K562 (cell line): ENCODE measurements around the gene TMTC3. TPM values are rescaled to one million over a fixed set of nuclear protein-coding genes. Genes with fewer than 3 reads are reported as not detected.

ENCODE experiments used
- ATAC-seq: fragments of 200-7000 bp; cut with Tn5 transposase; 3 replicates; pipeline ENCODE4 v1.9.1; 2020; ENCODE audit warnings: moderate library complexity
- BruUV-seq: library from RNA; stranded (reverse); fragments of 400-500 nt; replicated peaks from 2 replicates; lab custom pipeline; 2021; lab: Mats Ljungman, UMichigan
- CTCF ChIA-PET: fragments of 300-600 bp; formaldehyde crosslinking; extraction: SDS; loops from one replicate; lab custom pipeline; 2021; ENCODE audit warnings: low intra/inter-chr PET ratio; lab: Yijun Ruan, JAX
- POLR2A ChIA-PET: fragments of 300-600, 350-650 bp; sonication (Branson Sonifier 250); formaldehyde crosslinking; extraction: SDS; loops from one replicate; lab custom pipeline; 2021; ENCODE audit warnings: antibody characterized with exemption, inconsistent platforms; lab: Yijun Ruan, JAX
- DNase-seq, 4 experiments: peaks; one replicate each; pipeline versions ENCODE4 v3.0.0 to v3.0.0-alpha.2; 2011 to 2018; ENCODE audit warnings: low spot score in 3 of 4, mixed read lengths in 3 of 4; ENCODE audit errors: extremely low read depth in 1 of 4
- FAIRE-seq: peaks from 2 replicates; lab custom pipeline; 2011; peaks lifted over from hg19 to GRCh38; lab: Jason Lieb, UNC
- H2AFZ ChIP-seq: 2 replicates; pipeline ENCODE4 v1.6.0; 2011; ENCODE audit warnings: low read depth, low read length, control low read depth, inconsistent platforms
- H3K27ac ChIP-seq: fragments of 200-600 bp; 3 replicates; pipeline ENCODE4 v1.8.0; 2011; ENCODE audit warnings: low read depth, mild to moderate bottlenecking, control low read depth, inconsistent platforms, low read length, moderate library complexity, mixed read lengths; ENCODE audit errors: extremely low read depth
- H3K27me3 ChIP-seq, 2 experiments: fragments of 300-600 bp in 1 of 2; 2 replicates in 1 of 2; 3 replicates in 1 of 2; pipeline versions ENCODE4 v1.6.0 to v1.8.0; 2011; ENCODE audit warnings: inconsistent platforms in 2 of 2, low read length in 2 of 2, mild to moderate bottlenecking in 1 of 2, mixed read lengths in 1 of 2, moderate library complexity in 1 of 2; ENCODE audit not compliant: control insufficient read depth in 2 of 2, insufficient read depth in 2 of 2
- H3K36me3 ChIP-seq: fragments of 300-600 bp; 3 replicates; pipeline ENCODE4 v1.8.0; 2011; ENCODE audit warnings: mild to moderate bottlenecking, low read length, inconsistent platforms; ENCODE audit not compliant: control insufficient read depth, insufficient read depth
- H3K4me1 ChIP-seq, 2 experiments: fragments of 200-600 bp in 1 of 2; replicated peaks in 1 of 2; 2 replicates in 1 of 2; 3 replicates in 1 of 2; pipeline versions ENCODE4 v1.5.1 to v1.8.0; 2011; ENCODE audit warnings: inconsistent platforms in 2 of 2, low read length in 2 of 2, mild to moderate bottlenecking in 1 of 2, mixed read lengths in 1 of 2, moderate library complexity in 1 of 2; ENCODE audit not compliant: control insufficient read depth in 2 of 2, insufficient read depth in 2 of 2
- H3K4me2 ChIP-seq: 2 replicates; pipeline ENCODE4 v1.6.1; 2011; ENCODE audit warnings: low read length, control low read depth, inconsistent platforms, mixed read lengths; ENCODE audit not compliant: insufficient read depth
- H3K4me3 ChIP-seq: fragments of 200-600 bp; sonication (generic), shearing (Covaris generic); 2 replicates; pipeline ENCODE4 v1.5.1; 2016; ENCODE audit warnings: control low read depth, inconsistent platforms
- H3K79me2 ChIP-seq: fragments of 200-600 bp; 3 replicates; pipeline ENCODE4 v1.8.0; 2011; ENCODE audit warnings: low read length, inconsistent platforms; ENCODE audit not compliant: control insufficient read depth, insufficient read depth
- H3K9ac ChIP-seq, 2 experiments: 2 replicates each; pipeline versions ENCODE4 v1.6.0 to v1.6.1; 2011; ENCODE audit warnings: low read depth in 2 of 2, low read length in 2 of 2, control low read depth in 1 of 2, inconsistent platforms in 1 of 2, mild to moderate bottlenecking in 1 of 2, mixed read lengths in 1 of 2; ENCODE audit not compliant: insufficient read depth in 1 of 2
- H3K9me1 ChIP-seq: one replicate; pipeline ENCODE4 v1.6.0; 2011; ENCODE audit warnings: inconsistent platforms, mild to moderate bottlenecking, low read length, moderate library complexity; ENCODE audit not compliant: control insufficient read depth, insufficient read depth
- H3K9me3 ChIP-seq: replicated peaks from 2 replicates; pipeline ENCODE4 v1.5.1; 2011; ENCODE audit warnings: low read depth, low read length, inconsistent platforms; ENCODE audit not compliant: control insufficient read depth, insufficient read depth
- H4K20me1 ChIP-seq: replicated peaks from 2 replicates; pipeline ENCODE4 v1.6.1; 2011; ENCODE audit warnings: low read length, inconsistent platforms, mixed read lengths; ENCODE audit not compliant: control insufficient read depth, insufficient read depth
- FOXA3 ChIP-seq, 2 experiments: fragments of 450-650 bp in 1 of 2; sonication (generic) in 1 of 2; formaldehyde crosslinking; IDR thresholded peaks in 1 of 2; conservative IDR thresholded peaks in 1 of 2; 2 replicates each; pipeline versions ENCODE4 v1.4.0 to v1.8.0; 2020 to 2022; ENCODE audit warnings: mild to moderate bottlenecking in 2 of 2, missing genetic modification reagents in 1 of 2
- MTA3 ChIP-seq: fragments of 450-650 bp; formaldehyde crosslinking; IDR thresholded peaks from 2 replicates; pipeline ENCODE4 v1.6.1; 2017; ENCODE audit warnings: mild to moderate bottlenecking, borderline replicate concordance
- PHF21A ChIP-seq: fragments of 450-650 bp; IDR thresholded peaks from 2 replicates; pipeline ENCODE4 v1.6.1; 2017; ENCODE audit warnings: low read depth, borderline replicate concordance
- WGBS: fragments of 100-300 bp; shearing (Covaris generic); methylation state at CpG from one replicate; pipeline ENCODE4 v1.1.6; 2016; ENCODE audit warnings: low coverage, mixed read lengths; ENCODE audit not compliant: insufficient coverage; ENCODE audit errors: missing lambda C conversion rate; 5-methylcytosine and 5-hydroxymethylcytosine counted together
- in situ Hi-C: fragments of 300-500 bp; cut with MboI; formaldehyde crosslinking; loops from 4 replicates; pipeline ENCODE4 v1.15.0; 2018; ENCODE audit warnings: inconsistent platforms, mixed read lengths
- intact Hi-C: fragments of 100-400 bp; cut with micrococcal nuclease; formaldehyde crosslinking; loops from 2 replicates; pipeline ENCODE4 v1.14.2; 2022
- polyA plus RNA-seq, 8 experiments: library from polyadenylated mRNA; depleted of rRNA in 4 of 8; stranded (reverse) in 5 of 8; unstranded in 3 of 8; fragments of >200 nt; fragmentation: Nextera tagmentation in 2 of 8; fragmentation: Illumina TruSeq in 1 of 8; extraction: Ambion mirVana in 2 of 8; extraction: Trizol in 1 of 8; gene quantifications; 2 replicates each; pipeline versions ENCODE4 v1.2.1 to v1.2.3, GENCODE V29; 2011 to 2014; ENCODE audit warnings: inconsistent platforms in 1 of 8, missing spikeins in 1 of 8
- total RNA-seq, 7 experiments: library from RNA; depleted of rRNA in 6 of 7; stranded (reverse); fragments of >200 nt in 6 of 7; fragmentation: Illumina TruSeq in 2 of 7; extraction: Trizol in 2 of 7; gene quantifications; 2 replicates each; pipeline versions ENCODE4 v1.2.1 to v1.2.3, GENCODE V29; 2011 to 2021; ENCODE audit warnings: low replicate concordance in 1 of 7
- TF ChIP-seq, protein P1 (sequence below), 2 experiments: fragments of 450-650 bp; IDR thresholded peaks; 2 replicates each; pipeline ENCODE4 v1.6.1; 2016; ENCODE audit warnings: mild to moderate bottlenecking in 2 of 2, borderline replicate concordance in 1 of 2, low read depth in 1 of 2, moderate library complexity in 1 of 2

Gene TMTC3
- total and polyA plus RNA-seq, 9 of the 15 experiments (the other 6 are each of a cell fraction or from before 2014, with no cell fraction given): 1.9 to 9.8 (median 4.7) TPM

DNA sequence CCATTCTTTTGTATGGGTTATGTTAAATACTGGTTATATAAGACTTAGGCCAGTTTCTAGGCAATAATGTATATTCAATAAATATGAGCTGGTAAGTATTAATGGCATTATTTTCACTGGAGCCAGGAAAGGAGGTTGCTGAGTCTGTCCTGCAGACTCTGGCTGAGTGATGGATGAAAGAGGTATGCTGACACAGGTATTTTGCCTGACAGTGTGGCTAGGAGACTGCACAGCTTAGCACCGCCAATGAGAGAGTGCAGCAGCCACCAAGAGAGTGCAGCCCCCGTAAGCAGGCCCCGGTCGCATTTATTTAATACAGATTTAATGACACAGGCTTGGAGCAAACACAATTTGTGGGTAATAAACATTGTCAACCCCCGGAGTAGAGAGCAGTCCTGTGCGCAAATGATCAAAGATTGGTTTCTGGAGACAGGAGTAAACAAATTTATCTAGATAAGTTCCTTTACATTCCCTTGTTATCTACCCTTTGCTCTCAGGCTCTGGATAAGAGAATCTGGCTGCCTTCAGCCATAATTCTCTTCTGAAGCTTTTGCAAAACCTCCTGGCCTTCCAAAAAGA is 37.4 kb downstream of the TMTC3 start:
- Histone ChIP-seq H4K20me1 (no peaks in the 10 kb centered on the region), H3K36me3 (peaks cover 31% of the 10 kb centered on the region; the same call in 2 of the 3 replicates), H3K9me3 (no peaks in the 10 kb centered on the region), H3K79me2 (no peaks in the 10 kb centered on the region), H3K9me1 (no peaks in the 10 kb centered on the region), H2AFZ (no peak overlapping the region), H3K4me2 (no peak overlapping the region), H3K27me3 (no peaks in the 10 kb centered on the region), H3K4me1 (no peaks in the 10 kb centered on the region), H3K4me3 (no peak overlapping the region), H3K9ac (no peak overlapping the region), H3K27ac (no peak overlapping the region)
- TF ChIP-seq PHF21A: no peak
- BruUV-seq: no TSS peak
- no peak for FAIRE-seq
- ATAC-seq: no peak
- 88% methylated on average over 6 of the region's 6 CpGs for WGBS
- ChIA-PET CTCF (no interaction called here), POLR2A (interaction anchor here (0.8 kb wide), 1 partner anchor 34 kb away, joined by 3 read pairs; no protein-coding TSS in a partner anchor)
- intact Hi-C loops: no loop called here
- no peak for DNase-seq
- in situ Hi-C loops: no loop called here

DNA sequence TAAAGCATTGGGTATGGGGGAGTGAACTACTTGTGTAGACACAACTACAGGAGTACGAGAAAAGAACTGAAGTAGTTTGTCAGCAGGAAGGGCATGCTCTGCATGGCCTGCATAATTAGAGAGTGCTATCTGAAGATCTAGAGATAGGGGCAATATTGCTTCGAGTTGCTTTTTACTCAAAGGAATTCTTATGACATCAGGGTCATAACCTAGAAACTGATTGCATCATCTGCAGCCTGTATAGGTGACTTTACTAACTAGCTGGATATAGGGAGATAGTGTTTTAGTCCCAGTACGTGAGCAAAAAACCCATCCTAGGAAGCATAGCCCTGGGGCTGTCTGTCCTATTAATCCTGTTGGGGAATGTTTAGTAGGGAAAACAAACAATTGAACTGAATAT is 39.8 kb downstream of the TMTC3 start:
- ChIA-PET POLR2A (no interaction called here), CTCF (no interaction called here)
- DNase-seq (no peak), FAIRE-seq (no peak), ATAC-seq (no peak)
- in situ Hi-C loops: no loop called here
- Histone ChIP-seq H3K27me3 (no peaks in the 10 kb centered on the region), H3K79me2 (no peaks in the 10 kb centered on the region), H3K9me1 (no peaks in the 10 kb centered on the region), H3K4me1 (no peaks in the 10 kb centered on the region), H3K4me2 (no peak overlapping the region), H3K4me3 (no peak overlapping the region), H2AFZ (no peak overlapping the region), H3K27ac (no peak overlapping the region), H4K20me1 (no peaks in the 10 kb centered on the region), H3K9ac (no peak overlapping the region), H3K9me3 (no peaks in the 10 kb centered on the region), H3K36me3 (peaks cover 16% of the 10 kb centered on the region; the same call in 2 of the 3 replicates)
- no TSS peak for BruUV-seq
- WGBS: 30% methylated on average over 3 of the region's 3 CpGs
- intact Hi-C loops: no loop called here
- TF ChIP-seq FOXA3 (CRISPR knock-in tag; conservative IDR thresholded peaks at IDR 0.05 in 1 of 2, IDR thresholded peaks at IDR 0.05 in 1 of 2): no peak
- TF ChIP-seq MTA3: no peak
- TF ChIP-seq, protein P1, sequence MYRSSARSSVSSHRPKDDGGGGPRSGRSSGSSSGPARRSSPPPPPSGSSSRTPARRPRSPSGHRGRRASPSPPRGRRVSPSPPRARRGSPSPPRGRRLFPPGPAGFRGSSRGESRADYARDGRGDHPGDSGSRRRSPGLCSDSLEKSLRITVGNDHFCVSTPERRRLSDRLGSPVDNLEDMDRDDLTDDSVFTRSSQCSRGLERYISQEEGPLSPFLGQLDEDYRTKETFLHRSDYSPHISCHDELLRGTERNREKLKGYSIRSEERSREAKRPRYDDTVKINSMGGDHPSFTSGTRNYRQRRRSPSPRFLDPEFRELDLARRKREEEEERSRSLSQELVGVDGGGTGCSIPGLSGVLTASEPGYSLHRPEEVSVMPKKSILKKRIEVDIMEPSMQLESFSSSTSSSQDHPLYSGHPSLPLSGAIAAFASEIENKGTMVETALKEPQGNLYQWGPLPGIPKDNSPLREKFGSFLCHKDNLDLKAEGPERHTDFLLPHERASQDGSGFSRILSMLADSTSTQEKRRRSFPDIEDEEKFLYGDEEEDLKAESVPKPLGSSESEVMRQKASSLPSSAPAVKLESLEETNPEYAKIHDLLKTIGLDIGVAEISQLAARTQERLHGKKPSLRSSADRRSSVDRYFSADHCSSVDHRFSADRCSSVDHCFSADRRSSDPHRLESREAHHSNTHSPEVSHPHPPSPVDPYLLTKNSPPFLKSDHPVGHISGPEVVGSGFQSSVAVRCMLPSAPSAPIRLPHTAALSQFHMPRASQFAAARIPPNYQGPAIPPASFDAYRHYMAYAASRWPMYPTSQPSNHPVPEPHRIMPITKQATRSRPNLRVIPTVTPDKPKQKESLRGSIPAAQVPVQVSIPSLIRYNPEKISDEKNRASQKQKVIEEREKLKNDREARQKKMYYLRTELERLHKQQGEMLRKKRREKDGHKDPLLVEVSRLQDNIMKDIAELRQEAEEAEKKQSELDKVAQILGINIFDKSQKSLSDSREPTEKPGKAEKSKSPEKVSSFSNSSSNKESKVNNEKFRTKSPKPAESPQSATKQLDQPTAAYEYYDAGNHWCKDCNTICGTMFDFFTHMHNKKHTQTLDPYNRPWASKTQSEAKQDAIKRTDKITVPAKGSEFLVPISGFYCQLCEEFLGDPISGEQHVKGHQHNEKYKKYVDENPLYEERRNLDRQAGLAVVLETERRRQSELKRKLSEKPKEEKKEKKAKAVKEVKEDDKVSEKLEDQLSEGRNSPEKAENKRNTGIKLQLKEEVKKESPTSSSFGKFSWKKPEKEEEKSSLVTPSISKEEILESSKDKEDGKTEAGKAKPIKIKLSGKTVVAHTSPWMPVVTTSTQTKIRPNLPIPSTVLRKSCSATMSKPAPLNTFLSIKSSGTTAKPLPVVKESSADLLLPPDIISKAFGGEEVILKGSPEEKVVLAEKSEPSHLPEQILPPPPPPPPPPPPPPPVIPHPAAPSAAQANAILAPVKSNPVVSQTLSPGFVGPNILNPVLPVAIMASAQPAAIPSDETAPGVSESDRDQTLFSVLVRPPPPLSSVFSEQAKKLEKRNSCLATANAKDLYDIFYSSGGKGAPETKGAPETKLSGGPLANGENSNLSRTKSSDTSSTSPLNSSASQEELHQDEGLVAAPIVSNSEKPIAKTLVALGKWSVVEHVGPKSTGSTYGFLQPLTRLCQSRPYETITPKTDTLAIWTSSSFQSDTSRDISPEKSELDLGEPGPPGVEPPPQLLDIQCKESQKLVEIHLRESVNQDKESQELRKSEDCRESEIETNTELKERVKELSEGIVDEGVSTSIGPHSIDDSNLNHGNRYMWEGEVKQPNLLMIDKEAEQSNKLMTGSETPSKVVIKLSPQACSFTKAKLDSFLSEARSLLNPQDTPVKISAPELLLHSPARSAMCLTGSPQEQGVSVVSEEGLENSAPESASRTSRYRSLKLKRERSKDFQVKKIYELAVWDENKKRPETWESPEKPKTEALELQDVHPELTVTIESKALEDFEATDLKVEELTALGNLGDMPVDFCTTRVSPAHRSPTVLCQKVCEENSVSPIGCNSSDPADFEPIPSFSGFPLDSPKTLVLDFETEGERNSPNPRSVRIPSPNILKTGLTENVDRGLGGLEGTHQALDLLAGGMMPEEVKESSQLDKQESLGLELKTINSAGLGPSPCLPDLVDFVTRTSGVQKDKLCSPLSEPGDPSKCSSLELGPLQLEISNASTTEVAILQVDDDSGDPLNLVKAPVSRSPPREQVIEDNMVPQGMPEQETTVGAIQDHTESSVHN (IDR thresholded peaks at IDR 0.05; ENCODE audit: borderline replicate concordance in 1 of 2, low read depth in 1 of 2): no peak
